IMR-90 (cell line): ENCODE measurements around the gene NCKAP5. TPM values are rescaled to one million over a fixed set of nuclear protein-coding genes. Genes with fewer than 3 reads are reported as not detected.

Experiments
- ATAC-seq: fragments of 200-7000 bp; cut with Tn5 transposase; 2 replicates; pipeline ENCODE4 v1.9.1; 2020; ENCODE audit warnings: low read depth, mild to moderate bottlenecking, moderate library complexity
- BruUV-seq: library from RNA; stranded (reverse); fragments of 400-500 nt; replicated peaks from 2 replicates; lab custom pipeline; 2021; lab: Mats Ljungman, UMichigan
- CTCF ChIA-PET: fragments of 300-600 bp; formaldehyde crosslinking; extraction: SDS; loops from one replicate; lab custom pipeline; 2021; ENCODE audit warnings: antibody characterized with exemption; lab: Yijun Ruan, JAX
- POLR2A ChIA-PET: fragments of 300-600 bp; sonication (Branson Sonifier 250); formaldehyde crosslinking; loops from one replicate; lab custom pipeline; 2022; ENCODE audit warnings: antibody characterized with exemption; ENCODE audit not compliant: unreplicated experiment; lab: Charles Lee
- DNase-seq: peaks from one replicate; pipeline ENCODE4 v3.0.0; 2013
- H2AFZ ChIP-seq: replicated peaks from 2 replicates; pipeline ENCODE3; 2013; ENCODE audit warnings: low read length, mild to moderate bottlenecking; ENCODE audit not compliant: poor library complexity
- H2AK5ac ChIP-seq: 2 replicates; pipeline ENCODE4 v1.6.1; 2013; ENCODE audit warnings: low read depth, low read length, inconsistent platforms
- H2AK9ac ChIP-seq: replicated peaks from 2 replicates; pipeline ENCODE3; 2013; ENCODE audit warnings: mild to moderate bottlenecking, low read depth, low read length, moderate library complexity; ENCODE audit not compliant: poor library complexity
- H2BK120ac ChIP-seq: 2 replicates; pipeline ENCODE4 v1.6.1; 2013; ENCODE audit warnings: low read depth, low read length, inconsistent platforms
- H2BK15ac ChIP-seq: 3 replicates; pipeline ENCODE4 v1.6.1; 2013; ENCODE audit warnings: low read depth, low read length, inconsistent platforms
- H2BK20ac ChIP-seq: 2 replicates; pipeline ENCODE4 v1.6.1; 2013; ENCODE audit warnings: low read depth, mild to moderate bottlenecking, inconsistent platforms, low read length, moderate library complexity
- H2BK5ac ChIP-seq: 2 replicates; pipeline ENCODE4 v1.6.1; 2013; ENCODE audit warnings: mild to moderate bottlenecking, low read depth, low read length, inconsistent platforms; ENCODE audit not compliant: poor library complexity, severe bottlenecking
- H3K14ac ChIP-seq: replicated peaks from 2 replicates; pipeline ENCODE4 v1.6.1; 2013; ENCODE audit warnings: low read depth, low read length, inconsistent platforms
- H3K18ac ChIP-seq: 2 replicates; pipeline ENCODE4 v1.6.1; 2013; ENCODE audit warnings: low read depth, low read length, control low read depth
- H3K23ac ChIP-seq: 2 replicates; pipeline ENCODE4 v1.6.1; 2013; ENCODE audit warnings: low read depth, low read length, inconsistent platforms
- H3K27ac ChIP-seq: 2 replicates; pipeline ENCODE4 v1.5.1; 2013; ENCODE audit warnings: mild to moderate bottlenecking, control low read depth, low read length; ENCODE audit not compliant: insufficient read depth
- H3K27me3 ChIP-seq: 2 replicates; pipeline ENCODE4 v1.6.1; 2013; ENCODE audit warnings: low read length; ENCODE audit not compliant: control insufficient read depth, insufficient read depth
- H3K36me3 ChIP-seq: 2 replicates; pipeline ENCODE4 v1.6.1; 2013; ENCODE audit warnings: low read length, mixed read lengths; ENCODE audit not compliant: control insufficient read depth, insufficient read depth
- H3K4ac ChIP-seq: 2 replicates; pipeline ENCODE4 v1.6.1; 2013; ENCODE audit warnings: low read depth, low read length, inconsistent platforms
- H3K4me1 ChIP-seq: 2 replicates; pipeline ENCODE4 v1.6.1; 2013; ENCODE audit warnings: low read length, mixed read lengths; ENCODE audit not compliant: control insufficient read depth, insufficient read depth
- H3K4me2 ChIP-seq: 2 replicates; pipeline ENCODE4 v1.6.1; 2013; ENCODE audit warnings: low read depth, mild to moderate bottlenecking, control low read depth, low read length, moderate library complexity
- H3K4me3 ChIP-seq: 2 replicates; pipeline ENCODE4 v1.5.1; 2013; ENCODE audit warnings: low read depth, mild to moderate bottlenecking, control low read depth, low read length, moderate library complexity; ENCODE audit not compliant: insufficient read depth
- H3K56ac ChIP-seq: 2 replicates; pipeline ENCODE4 v1.6.1; 2013; ENCODE audit warnings: low read length, inconsistent platforms; ENCODE audit not compliant: insufficient read depth; ENCODE audit errors: extremely low read depth
- H3K79me1 ChIP-seq, 2 experiments: 2 replicates each; pipeline ENCODE4 v1.6.1; 2013; ENCODE audit warnings: low read length in 2 of 2, inconsistent platforms in 1 of 2, low read depth in 1 of 2
- H3K9ac ChIP-seq: 2 replicates; pipeline ENCODE4 v1.6.1; 2013; ENCODE audit warnings: low read depth, low read length, control low read depth
- H3K9me1 ChIP-seq: 2 replicates; pipeline ENCODE4 v1.6.1; 2013; ENCODE audit warnings: low read length, inconsistent platforms; ENCODE audit not compliant: insufficient read depth
- H3K9me3 ChIP-seq: 2 replicates; pipeline ENCODE4 v1.6.1; 2013; ENCODE audit warnings: low read length; ENCODE audit not compliant: control insufficient read depth, insufficient read depth
- H4K20me1 ChIP-seq: 2 replicates; pipeline ENCODE4 v1.6.1; 2013; ENCODE audit warnings: low read length, inconsistent platforms; ENCODE audit not compliant: insufficient read depth
- H4K5ac ChIP-seq: 2 replicates; pipeline ENCODE4 v1.6.1; 2013; ENCODE audit warnings: mild to moderate bottlenecking, low read depth, low read length, control low read depth
- H4K8ac ChIP-seq, 2 experiments: 2 replicates each; pipeline ENCODE4 v1.6.1; 2013; ENCODE audit warnings: low read depth in 2 of 2, low read length in 2 of 2, control low read depth in 1 of 2, inconsistent platforms in 1 of 2
- H4K91ac ChIP-seq: 2 replicates; pipeline ENCODE4 v1.6.1; 2013; ENCODE audit warnings: low read depth, low read length, inconsistent platforms; ENCODE audit not compliant: insufficient read depth
- RAD21 ChIP-seq: IDR thresholded peaks from 2 replicates; pipeline ENCODE4 v1.6.1; 2012; ENCODE audit warnings: low read length, improper control_type of control experiment
- WGBS, 2 experiments: methylation state at CpG; one replicate each; pipeline versions ENCODE4 v1.1.5 to v1.1.7; 2013; ENCODE audit warnings: missing lambda C conversion rate in 2 of 2; ENCODE audit not compliant: insufficient read length in 1 of 2; ENCODE audit errors: extremely low coverage in 2 of 2; 5-methylcytosine and 5-hydroxymethylcytosine counted together
- dilution Hi-C: fragments of 300-500 bp; cut with HindIII; formaldehyde crosslinking; loops from one replicate; pipeline ENCODE4 v1.14.3; 2018; ENCODE audit warnings: low sequenced_read_pairs; ENCODE audit not compliant: unreplicated experiment
- in situ Hi-C: fragments of 300-500 bp; cut with MboI; formaldehyde crosslinking; loops from 3 replicates; pipeline ENCODE4 v1.14.3; 2019; ENCODE audit warnings: low sequenced_read_pairs, inconsistent platforms, mixed read lengths
- intact Hi-C: fragments of 100-400 bp; cut with micrococcal nuclease; formaldehyde crosslinking; loops from 2 replicates; pipeline ENCODE4 v1.10.0; 2022
- polyA plus RNA-seq, 3 experiments: library from polyadenylated mRNA; depleted of rRNA; stranded (reverse); fragments of >200 nt; gene quantifications; 2 replicates each; pipeline ENCODE4 v1.2.3, GENCODE V29; 2012; ENCODE audit warnings: low replicate concordance in 1 of 3
- total RNA-seq: library from RNA; depleted of rRNA; stranded (reverse); fragments of >200 nt; gene quantifications from 2 replicates; pipeline ENCODE4 v1.2.3, GENCODE V29; 2012

NCKAP5 gene
- total and polyA plus RNA-seq, 2 of the 4 experiments (the other 2 are of a cell fraction) = 2.7 to 3.9 TPM

DNA sequence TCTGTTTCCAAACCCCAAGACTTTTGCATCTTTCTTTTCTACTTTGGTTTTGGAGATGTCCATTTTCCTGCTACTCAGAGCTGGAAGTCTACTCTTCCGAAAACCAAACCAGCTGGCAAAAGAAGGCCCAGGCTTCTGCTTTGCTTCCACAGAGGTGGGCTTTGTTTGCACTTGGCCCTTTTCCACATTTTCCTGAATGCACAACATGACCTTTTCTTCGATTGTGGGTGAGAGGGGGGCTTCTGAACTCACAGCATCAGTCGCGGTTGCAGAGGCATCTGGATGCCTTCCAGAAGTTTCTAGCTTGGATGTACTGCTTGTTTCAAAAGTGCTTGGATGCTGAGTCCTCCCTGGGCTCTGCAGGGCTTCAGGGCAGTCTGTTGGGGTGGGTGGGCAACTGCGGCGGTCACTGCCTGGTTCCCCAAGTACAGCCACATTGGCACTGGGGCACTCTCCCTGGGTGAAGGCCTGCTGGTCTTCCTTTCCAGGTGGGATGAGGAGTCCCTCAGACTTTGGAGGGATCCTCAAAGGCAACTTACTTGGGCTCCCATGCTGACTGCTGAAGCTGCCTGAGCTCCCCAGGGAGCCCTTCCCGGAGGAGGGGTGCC, 786.0 kb downstream of the NCKAP5 start:
- H3K4ac ChIP-seq = no peak overlapping the region
- ChIA-PET POLR2A (no interaction called here), CTCF (no interaction called here)
- dilution Hi-C loops (no loop called here), in situ Hi-C loops (no loop called here), intact Hi-C loops (no loop called here)
- H2AFZ ChIP-seq = no peak overlapping the region
- H2BK5ac ChIP-seq = no peak overlapping the region
- H4K20me1 ChIP-seq = no peaks in the 10 kb centered on the region
- H2BK120ac ChIP-seq = no peak overlapping the region
- no peak overlapping the region for H3K56ac ChIP-seq
- no CpG with 5 or more reads among the region's 7 CpGs for WGBS, 2 experiments
- no peak overlapping the region for H4K5ac ChIP-seq
- ATAC-seq = no peak
- H3K14ac ChIP-seq = no peak overlapping the region
- no peak overlapping the region for H2BK20ac ChIP-seq
- no peak overlapping the region for H2AK5ac ChIP-seq
- H2BK15ac ChIP-seq = no peak overlapping the region
- DNase-seq = no peak
- no peaks in the 10 kb centered on the region for H3K27me3 ChIP-seq
- no peak overlapping the region for H3K4me3 ChIP-seq
- no peak overlapping the region for H3K4me2 ChIP-seq
- H4K91ac ChIP-seq = no peak overlapping the region
- H3K9ac ChIP-seq = no peak overlapping the region
- H3K36me3 ChIP-seq = peaks cover 34% of the 10 kb centered on the region
- no TSS peak for BruUV-seq
- H3K18ac ChIP-seq = no peak overlapping the region
- no peak overlapping the region for H3K23ac ChIP-seq
- H3K9me3 ChIP-seq = no peaks in the 10 kb centered on the region
- H4K8ac ChIP-seq = no peak overlapping the region
- TF ChIP-seq RAD21 = no peak
- H2AK9ac ChIP-seq = no peak overlapping the region
- H3K4me1 ChIP-seq = no peaks in the 10 kb centered on the region
- no peaks in the 10 kb centered on the region; the same call in 1 of the 2 replicates for H3K9me1 ChIP-seq
- H3K27ac ChIP-seq = no peak overlapping the region
- no peaks in the 10 kb centered on the region for H3K79me1 ChIP-seq
